Activated CD4-positive, alpha-beta T cell treated with anti-CD3 and anti-CD28 coated beads, Interleukin-2, amount 50 U/mL, for 1 hour (primary cell): ENCODE results near the gene FAM9C.

Experiments
- DNase-seq: peaks from one replicate; pipeline ENCODE4 v3.0.0-alpha.2; 2020

The FAM9C gene

DNA sequence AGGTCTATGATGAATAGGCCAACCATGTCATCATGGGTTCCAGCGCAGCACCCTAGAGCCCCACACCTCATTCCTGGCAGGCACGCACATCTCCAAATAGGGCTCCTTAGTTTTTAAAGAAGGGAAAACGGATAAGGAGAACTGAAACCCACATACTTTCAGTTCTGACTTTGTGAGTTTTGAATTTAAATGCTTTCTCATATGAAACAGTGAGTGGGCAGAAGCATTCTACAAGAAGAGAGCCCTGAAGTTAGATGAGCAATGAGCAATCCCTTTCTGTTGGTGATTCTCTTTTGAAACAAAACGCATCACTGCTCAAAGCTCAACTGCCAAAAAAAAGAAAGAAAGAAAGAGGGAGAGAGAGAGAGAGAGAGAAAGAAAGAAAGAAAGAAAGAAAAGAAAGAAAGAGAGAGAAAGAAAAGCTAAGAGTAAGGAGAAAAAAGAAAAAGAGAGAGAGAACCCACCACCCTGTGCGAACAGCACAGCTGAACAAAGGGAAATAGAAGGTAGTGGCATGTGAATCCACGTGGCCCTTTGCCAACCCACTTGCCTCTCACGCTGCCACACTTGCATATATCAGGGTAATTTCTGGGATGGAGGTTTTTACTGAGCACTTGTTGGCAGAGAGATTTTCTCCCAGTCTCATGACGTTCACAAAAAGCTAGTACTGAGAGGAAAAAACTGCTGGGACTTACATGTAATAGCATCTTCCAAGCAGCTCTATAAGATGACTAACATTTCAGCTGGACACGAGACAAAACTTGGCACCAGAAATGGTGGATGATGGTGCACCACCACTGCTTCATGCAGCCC lies 38.6 kb downstream of the FAM9C start:
- no peak for DNase-seq

DNA sequence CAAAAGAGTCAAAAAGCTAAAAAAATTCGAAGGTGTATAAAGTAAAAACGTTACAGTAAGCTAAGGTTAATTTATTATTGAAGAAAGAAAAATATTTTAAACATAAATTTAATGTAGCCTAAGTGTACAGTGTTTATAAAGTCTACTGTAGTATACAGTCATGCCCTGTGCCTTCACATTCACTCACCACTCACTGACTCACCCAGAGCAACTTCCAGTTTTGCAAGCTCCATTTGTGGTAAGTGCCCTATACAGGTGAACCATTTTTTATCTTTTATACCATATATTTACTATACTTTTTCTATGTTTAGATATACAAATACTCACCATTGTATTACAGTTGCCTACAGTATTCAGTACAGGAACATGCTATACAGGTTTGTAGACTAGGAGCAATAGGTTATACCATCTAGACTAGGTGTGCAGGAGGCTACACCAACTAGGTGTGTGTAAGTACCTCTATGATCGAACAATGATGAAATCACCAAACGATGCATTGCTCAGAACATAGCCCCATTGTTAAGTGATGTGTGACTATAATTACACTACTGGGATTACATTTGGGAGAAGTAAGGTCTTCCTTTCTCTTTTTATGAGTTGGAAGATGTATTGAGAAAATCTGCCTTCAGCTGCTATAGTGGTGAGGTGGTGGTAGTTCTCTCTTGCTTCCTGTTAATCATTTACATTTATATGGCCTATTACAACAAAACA lies 42.3 kb downstream of the FAM9C start:
- DNase-seq: no peak

GRCh38 chrX:13001097-13001496 lies 43.3 kb downstream of the FAM9C start:
- no peak for DNase-seq

GRCh38 chrX:13000301-13000811 lies 44.1 kb downstream of the FAM9C start:
- DNase-seq: no peak

DNA sequence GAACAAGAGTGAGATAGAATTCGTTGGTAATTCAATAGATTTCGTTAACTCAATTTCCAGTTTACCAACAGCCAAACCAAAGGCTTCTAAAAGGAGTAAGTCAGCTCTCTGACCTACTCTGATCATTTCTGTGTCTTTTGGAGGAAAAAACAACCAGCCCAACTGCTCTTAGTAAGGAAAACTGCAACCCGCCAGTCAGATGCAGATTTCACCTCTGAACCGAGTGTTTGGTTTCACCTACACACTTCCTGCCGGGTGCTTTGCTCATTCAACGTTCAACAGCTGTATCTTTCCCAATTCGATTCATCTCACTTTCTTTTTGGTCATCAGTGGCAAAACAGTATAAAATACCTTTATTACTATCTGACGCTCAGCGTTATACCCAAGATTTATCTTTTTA lies 45.0 kb downstream of the FAM9C start:
- no peak for DNase-seq

DNA sequence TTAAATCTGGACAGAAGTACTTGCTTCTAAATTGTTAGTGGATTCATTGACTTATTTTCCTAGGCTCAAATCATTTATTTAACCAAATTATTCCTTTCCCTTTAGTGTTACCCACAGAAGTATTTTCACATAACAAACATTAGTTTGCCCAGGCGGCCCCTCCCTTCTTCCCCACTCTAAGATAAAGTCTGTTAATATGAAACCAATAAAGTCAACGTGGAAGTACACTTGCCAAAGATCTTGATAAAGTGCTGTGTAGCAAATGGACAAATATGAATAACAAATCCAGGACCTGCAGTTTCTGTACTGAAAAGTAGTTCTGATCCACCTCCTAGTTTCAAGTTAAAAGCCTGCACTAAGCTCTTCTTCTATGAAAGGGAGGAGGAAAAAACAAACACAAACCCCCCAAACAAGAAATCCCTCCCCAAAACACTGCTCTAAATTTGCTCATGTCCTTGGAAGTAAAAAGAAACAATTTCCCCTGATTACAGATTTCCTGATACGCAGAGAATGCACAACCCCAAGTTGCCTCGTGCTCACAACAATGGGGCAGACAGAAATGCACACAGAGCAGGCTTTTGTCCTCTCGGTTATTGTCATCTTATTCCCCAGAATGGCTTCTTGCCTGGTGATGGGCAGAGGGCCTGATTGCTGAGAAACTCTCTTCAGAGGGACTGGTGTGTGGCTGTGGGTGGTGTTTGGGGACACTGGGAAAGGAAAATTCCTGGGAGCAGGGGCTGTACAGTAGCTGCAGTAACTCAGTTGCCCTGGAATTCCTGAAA lies 46.3 kb downstream of the FAM9C start:
- no peak for DNase-seq

DNA sequence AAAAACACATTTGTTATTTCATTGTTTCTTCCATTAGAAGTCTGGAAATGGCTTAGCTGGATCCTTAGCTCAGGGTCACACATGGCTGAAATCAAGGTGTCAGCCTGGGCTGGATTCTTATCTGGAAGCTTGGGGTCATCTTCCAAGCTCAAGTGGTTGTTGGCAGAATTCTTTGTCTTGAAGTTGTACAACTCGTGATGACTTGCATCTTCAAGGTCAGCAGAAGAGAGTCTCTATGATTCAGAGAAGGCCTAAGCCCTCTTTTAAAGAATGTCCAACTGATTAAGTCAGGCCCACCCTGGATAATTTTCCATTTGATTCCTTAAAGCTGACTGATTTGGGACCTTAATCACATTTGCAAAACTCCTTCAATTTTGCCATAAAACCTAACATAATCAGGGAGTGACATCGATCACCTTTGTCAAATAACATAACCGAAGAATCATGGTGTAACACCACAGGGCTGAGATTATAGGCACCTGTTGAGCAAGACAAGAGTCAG lies 47.4 kb downstream of the FAM9C start:
- DNase-seq: no peak

DNA sequence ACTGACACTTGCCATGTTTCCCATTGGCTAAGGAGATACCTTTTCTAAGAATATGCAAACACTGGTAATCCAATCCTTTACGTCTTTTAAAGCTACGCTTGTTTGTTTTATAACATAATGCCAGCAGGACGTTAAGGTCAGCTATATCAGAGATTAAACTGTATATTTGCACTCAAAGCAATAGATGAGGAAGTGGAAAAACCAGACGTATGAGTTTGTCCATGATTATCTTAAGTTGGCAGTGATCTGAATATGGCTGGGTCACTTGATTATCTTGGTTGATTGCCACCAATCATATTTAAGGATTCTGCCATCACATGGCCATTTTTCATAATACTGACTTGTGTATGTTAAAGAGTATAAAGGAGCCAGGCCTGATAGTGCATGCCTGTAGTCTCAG lies 50.1 kb downstream of the FAM9C start:
- DNase-seq: no peak

DNA sequence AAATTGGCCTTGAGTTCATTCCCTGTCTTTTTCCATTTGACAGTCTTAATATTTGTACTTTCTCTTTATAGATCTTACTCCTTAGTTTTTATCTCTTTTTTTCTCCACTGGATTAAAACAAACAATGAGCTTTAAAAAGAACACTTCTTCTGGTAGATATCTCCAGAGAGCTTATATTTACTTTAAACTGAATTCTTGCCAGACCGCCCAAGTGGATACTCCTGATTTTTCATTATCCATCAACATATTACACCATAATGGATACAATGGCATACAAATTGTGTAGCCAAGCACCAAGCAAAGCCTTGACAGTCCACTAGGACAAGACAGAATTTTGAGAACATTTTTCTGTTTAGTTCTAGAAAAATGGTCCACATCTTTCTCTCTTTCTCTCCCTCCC lies 50.6 kb downstream of the FAM9C start:
- no peak for DNase-seq

DNA sequence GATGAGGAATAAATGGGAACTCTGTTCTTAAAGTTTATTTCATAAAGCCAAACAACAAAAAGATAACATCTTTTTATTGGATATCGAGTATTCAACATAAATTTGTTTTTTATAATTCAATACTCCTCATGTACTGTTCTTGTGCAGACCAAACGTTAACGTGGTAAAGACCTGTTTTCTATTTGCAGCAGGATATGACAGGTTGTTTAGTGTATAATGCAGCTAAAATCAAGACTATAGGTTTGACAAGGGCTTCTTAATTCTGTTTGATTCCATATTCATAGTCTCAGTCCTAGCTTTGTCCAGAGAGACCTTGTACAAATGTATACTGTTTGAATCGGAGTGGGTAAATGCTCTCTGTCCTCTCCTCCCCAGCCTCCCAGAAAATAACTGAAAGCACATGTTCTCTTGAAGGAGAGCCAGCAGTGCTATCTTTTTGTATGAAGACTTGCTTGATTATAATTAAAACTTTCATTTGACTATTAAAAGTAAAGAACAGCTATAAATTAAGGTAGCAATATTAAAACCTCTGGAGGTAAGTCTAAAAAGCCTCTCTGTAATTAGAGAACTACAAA lies 51.8 kb downstream of the FAM9C start:
- DNase-seq: no peak

DNA sequence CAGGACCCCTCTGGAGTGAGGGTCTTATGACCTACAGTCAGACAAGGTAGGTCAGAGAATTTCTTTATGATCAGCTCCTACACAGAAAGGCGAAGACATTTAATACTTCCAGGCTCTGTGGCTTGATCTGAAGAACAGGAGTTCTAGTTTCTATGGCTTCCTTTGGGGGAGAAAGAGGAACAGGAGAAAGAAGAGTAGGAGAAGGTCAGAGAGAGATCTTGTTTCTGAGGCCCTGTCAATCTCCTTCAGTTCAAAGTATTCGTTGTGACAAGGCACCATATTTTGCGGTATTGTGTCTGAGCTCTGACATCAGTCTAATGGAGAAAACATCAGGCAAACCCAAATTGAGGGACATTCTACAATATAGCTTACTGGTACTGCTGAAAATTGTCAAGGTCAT lies 52.8 kb downstream of the FAM9C start:
- no peak for DNase-seq

DNA sequence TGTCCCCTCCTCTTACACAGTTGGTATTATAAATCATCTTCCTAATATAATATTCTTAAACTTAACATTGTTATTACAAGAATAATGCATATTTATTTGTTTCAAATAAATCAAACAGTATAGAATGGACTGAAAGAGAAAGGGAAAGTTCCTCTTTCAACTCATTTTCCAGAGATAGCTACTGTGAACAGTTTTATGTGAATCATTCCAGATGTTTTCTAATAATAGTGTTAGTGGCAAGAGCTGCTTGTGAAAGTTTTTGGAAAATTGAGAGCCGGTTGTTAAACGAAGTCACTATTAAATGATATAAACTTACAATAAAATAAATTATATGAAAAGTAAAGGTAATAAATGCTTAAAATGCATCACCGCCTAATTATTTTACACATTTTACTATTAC lies 55.0 kb downstream of the FAM9C start:
- no peak for DNase-seq

DNA sequence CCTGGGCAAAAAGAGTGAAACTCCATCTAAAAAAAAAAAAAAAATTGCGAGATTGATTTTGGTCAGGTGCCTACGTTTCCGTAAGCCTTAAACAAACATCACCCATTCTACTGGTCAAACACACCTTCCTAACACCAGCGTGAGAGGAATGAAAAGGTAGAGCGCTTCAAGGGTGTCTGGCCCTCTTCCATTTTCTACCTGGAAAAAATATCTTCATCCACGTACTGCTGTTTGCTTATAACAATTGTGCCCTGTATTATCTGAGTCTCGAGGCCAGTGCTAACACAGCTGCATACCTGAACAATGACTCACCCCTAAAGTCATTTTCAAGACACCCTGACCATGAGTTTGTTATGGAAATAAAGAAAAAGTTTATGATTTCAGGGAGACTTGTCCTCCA lies 55.6 kb downstream of the FAM9C start:
- DNase-seq: no peak

DNA sequence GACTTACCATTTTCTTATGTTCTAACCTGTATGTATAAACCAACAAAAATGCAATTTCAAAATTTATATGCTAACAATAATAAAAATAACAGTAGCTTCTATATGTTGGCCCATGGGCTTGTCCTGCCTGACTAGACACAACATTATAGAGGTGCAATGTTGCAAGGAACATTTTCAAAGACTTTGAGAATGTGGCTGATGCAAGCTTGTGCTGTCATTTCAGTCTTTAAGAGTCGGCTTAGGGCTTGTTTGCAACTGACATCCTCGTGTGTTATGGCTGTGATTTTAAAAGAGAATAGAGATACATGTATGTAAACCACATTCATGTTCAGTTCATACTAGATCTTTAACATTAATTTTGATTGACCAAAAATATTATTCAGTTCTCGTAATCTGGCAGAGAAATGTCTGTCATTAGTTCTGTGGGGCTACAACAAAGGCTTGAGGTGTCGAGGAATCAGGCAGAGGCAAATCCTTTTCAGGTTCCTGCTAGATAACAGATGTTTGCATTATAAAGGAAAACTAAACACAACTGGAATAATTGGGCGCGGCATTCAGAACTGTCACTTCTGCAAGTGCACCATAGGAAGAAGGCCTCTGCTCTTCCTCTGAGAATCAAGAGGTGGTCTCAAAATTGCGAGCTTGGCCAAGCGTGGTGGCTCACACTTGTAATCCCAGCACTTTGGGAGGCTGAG lies 56.4 kb downstream of the FAM9C start:
- no peak for DNase-seq

DNA sequence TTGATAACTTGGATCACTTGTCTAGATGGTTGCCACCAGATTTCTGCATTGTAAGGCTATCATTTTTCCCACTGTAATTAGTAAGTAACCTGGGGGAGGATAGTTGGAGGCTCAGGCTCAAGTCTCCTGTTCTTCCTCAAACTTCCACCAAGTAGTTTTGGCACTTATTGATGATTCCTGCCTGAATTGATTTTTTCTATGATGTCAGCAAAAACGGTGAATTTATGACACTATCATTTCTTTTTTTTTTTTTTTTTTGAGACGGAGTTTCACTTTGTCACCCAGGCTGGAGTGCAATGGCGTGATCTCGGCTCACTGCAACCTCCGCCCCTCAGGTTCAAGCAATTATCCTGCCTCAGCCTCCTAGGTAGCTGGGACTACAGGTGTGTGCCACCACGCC lies 57.1 kb downstream of the FAM9C start:
- DNase-seq: no peak

DNA sequence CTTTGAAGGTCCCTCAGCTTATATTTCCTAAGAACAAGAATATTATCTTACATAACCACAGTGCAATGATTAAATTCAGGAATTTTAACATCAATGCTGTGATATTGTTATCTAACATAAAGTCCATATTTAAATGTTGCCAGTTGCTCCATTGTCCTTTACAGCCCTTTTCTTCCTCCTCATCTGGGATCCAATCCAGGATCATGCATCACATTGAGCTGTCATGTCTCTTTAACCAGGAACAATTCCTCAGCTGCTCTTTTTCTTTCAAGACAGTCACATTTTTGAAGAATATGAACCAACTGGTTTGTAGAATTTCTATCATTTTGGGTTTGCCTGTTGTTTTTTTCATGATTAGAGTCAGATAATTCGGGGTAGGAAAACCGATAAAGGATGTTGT lies 57.5 kb downstream of the FAM9C start:
- DNase-seq: no peak

GRCh38 chrX:12986164-12986779 lies 58.1 kb downstream of the FAM9C start:
- no peak for DNase-seq
